ENCODE results near the gene EXD2. TPM values are rescaled to one million over a fixed set of nuclear protein-coding genes. Genes with fewer than 3 reads are reported as not detected.
"Not testable (repeated sequence)": the region's sequence is repeated elsewhere in the genome, so short reads cannot be mapped to it uniquely, and the experiment has no call there.

The EXD2 gene
- total RNA-seq, 1 donor from 2014 or later: 26.2 TPM

DNA sequence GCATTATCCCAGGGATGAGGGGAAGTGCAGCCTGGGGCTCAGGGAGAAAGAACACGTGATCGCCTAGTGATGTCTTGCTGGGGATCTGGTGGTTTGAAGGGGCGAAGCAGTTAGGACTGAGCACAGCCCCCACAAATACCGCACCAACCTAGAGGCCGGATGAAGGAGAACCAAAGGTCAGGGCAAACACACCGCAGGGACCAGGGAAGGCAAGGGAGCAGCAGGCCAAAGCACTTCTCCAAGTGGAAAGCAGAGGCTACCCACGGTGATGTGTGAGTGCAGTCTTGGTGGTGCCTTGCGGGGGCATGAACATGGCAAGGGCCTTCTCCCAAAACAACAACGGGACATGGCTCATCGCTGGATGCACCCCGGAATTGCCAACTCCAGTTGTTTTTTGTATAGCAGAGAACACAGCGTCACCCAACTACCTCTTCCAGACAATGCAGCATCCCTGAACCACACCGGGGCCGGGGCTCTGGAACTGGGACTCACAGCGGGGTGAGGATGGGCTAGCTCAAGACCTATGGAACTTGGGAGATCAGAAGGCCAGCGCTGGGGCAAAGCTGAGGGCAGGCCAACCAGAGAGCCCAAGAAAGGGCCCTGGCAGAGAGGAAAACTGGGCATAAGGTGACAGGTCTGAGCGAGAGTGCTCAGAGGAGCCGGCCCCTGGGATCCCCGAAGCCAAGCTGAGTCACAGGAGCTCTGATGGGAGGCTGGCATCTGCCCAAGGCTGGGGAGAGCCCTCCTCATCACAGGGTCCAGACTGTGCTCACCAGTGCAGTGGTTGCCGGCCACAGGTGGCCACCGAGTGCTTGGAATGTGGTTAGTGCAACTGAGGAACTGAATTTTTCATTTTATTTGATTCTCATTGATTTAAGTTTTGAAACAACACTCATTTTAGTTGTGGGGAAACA, 79.8 kb downstream of the EXD2 start:
- Mint-ChIP-seq H3K27me3 (no peaks in the 10 kb centered on the region), H3K4me3 (no peak overlapping the region), H3K4me1 (ENCODE audit: unreplicated experiment) (no peaks in the 10 kb centered on the region), H3K27ac (no peak overlapping the region), H3K36me3 (no peaks in the 10 kb centered on the region), H3K9me3 (no peaks in the 10 kb centered on the region)
- DNase-seq (ENCODE audit: extremely low spot score, unreplicated experiment): no peak
- TF ChIP-seq, protein P1, sequence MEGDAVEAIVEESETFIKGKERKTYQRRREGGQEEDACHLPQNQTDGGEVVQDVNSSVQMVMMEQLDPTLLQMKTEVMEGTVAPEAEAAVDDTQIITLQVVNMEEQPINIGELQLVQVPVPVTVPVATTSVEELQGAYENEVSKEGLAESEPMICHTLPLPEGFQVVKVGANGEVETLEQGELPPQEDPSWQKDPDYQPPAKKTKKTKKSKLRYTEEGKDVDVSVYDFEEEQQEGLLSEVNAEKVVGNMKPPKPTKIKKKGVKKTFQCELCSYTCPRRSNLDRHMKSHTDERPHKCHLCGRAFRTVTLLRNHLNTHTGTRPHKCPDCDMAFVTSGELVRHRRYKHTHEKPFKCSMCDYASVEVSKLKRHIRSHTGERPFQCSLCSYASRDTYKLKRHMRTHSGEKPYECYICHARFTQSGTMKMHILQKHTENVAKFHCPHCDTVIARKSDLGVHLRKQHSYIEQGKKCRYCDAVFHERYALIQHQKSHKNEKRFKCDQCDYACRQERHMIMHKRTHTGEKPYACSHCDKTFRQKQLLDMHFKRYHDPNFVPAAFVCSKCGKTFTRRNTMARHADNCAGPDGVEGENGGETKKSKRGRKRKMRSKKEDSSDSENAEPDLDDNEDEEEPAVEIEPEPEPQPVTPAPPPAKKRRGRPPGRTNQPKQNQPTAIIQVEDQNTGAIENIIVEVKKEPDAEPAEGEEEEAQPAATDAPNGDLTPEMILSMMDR (conservative IDR thresholded peaks at IDR 0.05): no peak

DNA sequence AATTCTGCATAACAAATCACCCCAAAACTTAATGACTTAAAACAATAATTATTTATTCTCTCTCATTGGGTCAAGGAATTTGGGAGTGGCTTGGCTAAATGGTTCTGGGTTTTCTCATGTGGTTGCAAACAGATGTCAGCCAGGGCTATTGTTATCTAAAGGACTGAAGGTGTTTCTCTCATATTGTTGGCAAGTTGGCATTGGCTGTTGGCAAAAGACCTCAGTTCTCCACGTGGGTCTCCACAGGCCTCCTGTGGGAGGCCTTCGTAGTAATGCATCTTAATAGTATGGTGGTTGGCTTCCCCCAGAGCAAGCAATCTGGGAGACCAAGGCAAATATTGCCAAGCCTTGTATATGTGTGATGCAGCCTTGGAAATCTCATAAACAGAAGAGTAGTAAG, 83.0 kb downstream of the EXD2 start:
- Mint-ChIP-seq H3K27ac (no peak overlapping the region), H3K4me1 (ENCODE audit: unreplicated experiment) (no peaks in the 10 kb centered on the region), H3K36me3 (peaks cover 3% of the 10 kb centered on the region), H3K9me3 (no peaks in the 10 kb centered on the region), H3K4me3 (no peak overlapping the region), H3K27me3 (no peaks in the 10 kb centered on the region)
- TF ChIP-seq, protein P1 (conservative IDR thresholded peaks at IDR 0.05): no peak
- no peak for DNase-seq (ENCODE audit: extremely low spot score, unreplicated experiment)

GRCh38 chr14:69275331-69275730, 84.0 kb downstream of the EXD2 start:
- Mint-ChIP-seq H3K36me3 (peaks cover 3% of the 10 kb centered on the region), H3K27ac (no peak overlapping the region), H3K4me3 (no peak overlapping the region), H3K9me3 (no peaks in the 10 kb centered on the region), H3K4me1 (ENCODE audit: unreplicated experiment) (no peaks in the 10 kb centered on the region), H3K27me3 (no peaks in the 10 kb centered on the region)
- no peak for DNase-seq (ENCODE audit: extremely low spot score, unreplicated experiment)
- TF ChIP-seq, protein P1 (conservative IDR thresholded peaks at IDR 0.05): no peak

DNA sequence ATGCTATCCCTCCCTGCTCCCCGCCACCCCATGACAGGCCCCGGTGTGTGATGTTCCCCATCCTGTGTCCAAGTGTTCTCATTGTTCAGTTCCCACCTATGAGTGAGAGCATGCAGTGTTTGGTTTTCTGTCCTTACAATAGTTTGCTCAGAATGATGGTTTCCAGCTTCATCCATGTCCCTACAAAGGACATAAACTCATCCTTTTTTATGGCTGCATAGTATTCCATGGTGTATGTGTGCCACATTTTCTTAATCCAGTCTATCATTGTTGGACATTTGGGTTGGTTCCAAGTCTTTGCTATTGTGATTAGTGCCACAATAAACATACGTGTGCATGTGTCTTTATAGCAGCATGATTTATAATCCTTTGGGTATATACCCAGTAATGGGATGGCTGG, 86.1 kb downstream of the EXD2 start:
- H3K27me3 Mint-ChIP-seq; DNase-seq (ENCODE audit: extremely low spot score, unreplicated experiment); H3K4me3 Mint-ChIP-seq; H3K9me3 Mint-ChIP-seq; H3K27ac Mint-ChIP-seq; H3K36me3 Mint-ChIP-seq; H3K4me1 Mint-ChIP-seq (ENCODE audit: unreplicated experiment): not testable (repeated sequence)

DNA sequence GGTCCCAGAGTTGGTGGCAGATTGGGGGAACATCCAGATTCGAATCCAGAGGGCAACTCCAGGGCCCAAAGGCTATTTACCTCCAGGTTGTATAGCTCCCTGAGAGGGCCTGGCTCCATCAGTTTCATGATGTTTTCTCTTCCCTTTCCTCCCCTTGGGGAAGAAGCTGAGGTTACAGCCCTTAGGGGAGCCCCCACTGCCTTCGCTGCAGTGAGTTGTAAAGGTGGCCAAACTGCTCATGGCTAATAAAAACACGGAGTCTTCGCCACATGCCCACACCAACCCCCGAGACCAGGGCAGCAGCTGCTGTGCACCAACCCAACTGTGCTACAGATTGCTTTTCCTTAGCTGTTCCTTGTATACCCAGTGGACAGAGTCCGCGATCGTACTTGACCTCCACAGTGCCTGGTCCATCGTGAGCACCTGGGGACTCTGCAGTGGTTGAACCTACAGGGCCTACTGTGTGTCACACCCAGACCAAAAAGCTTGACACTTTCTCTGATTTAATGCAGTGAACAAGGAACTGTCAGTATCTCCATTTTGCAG, 89.5 kb downstream of the EXD2 start:
- H3K4me1 Mint-ChIP-seq (ENCODE audit: unreplicated experiment): no peaks in the 10 kb centered on the region
- H3K36me3 Mint-ChIP-seq: peaks cover 3% of the 10 kb centered on the region
- TF ChIP-seq, protein P1 (conservative IDR thresholded peaks at IDR 0.05): no peak
- no peaks in the 10 kb centered on the region for H3K9me3 Mint-ChIP-seq
- H3K27me3 Mint-ChIP-seq: no peaks in the 10 kb centered on the region
- H3K27ac Mint-ChIP-seq: no peak overlapping the region
- no peak overlapping the region for H3K4me3 Mint-ChIP-seq
- DNase-seq (ENCODE audit: extremely low spot score, unreplicated experiment): no peak

DNA sequence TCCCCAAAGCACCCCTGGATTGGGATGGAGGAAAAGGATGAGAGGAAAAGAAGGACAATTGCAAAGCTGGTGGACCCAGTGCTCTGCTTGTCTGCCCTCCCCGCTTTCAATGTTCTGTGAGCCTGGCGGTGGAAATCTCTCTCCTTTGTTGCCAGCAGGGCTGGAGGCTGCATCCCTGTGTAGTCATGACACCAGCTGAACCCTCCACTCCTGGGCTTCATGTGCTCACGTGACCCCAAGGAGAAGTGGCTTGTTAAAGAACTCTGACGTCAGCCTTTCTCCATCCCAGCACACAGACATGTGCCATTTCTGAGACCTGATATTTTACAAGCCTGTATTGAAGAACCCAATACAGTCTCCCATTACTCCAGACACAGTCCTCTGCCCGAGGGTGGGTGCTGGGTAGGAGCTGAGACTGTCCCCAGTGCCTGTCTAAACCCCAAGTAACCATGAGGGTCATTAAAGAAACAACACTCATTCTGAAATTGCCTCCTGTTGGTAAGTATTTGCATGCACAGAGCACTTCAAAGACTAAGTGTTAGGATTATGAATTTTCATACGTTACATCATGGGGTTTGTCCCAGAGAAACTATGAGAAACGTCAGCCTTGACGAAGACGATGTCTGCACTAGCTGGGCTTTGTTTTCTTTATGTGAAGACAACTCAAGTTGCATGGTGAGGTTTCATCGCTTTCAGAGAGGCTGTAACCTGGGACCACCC, 90.3 kb downstream of the EXD2 start:
- Mint-ChIP-seq H3K27me3 (no peaks in the 10 kb centered on the region), H3K36me3 (peaks cover 3% of the 10 kb centered on the region), H3K4me1 (ENCODE audit: unreplicated experiment) (no peaks in the 10 kb centered on the region), H3K27ac (no peak overlapping the region), H3K9me3 (no peaks in the 10 kb centered on the region), H3K4me3 (no peak overlapping the region)
- no peak for DNase-seq (ENCODE audit: extremely low spot score, unreplicated experiment)
- TF ChIP-seq, protein P1 (conservative IDR thresholded peaks at IDR 0.05): no peak

Measured in type B pancreatic cell (in vitro differentiated cells).